GM18907 (cell line): Measurements from ENCODE around the gene FANCM.
A peak's percentile ranks its signal among the peaks of the same experiment; 100 is the strongest.

Experiments used
- ATAC-seq: cut with Tn5 transposase; IDR thresholded peaks from one replicate; pipeline ENCODE4 v1.9.1; 2021; ENCODE audit warnings: mild to moderate bottlenecking, moderate library complexity; ENCODE audit not compliant: unreplicated experiment

The FANCM gene

GRCh38 chr14:45135659-45136395 lies at the start of gene FANCM:
Gene FANCM (plus strand): TSS chr14:45135930. CDS start chr14:45136032, 102 bp downstream.
- peak; percentile 52 for ATAC-seq

DNA sequence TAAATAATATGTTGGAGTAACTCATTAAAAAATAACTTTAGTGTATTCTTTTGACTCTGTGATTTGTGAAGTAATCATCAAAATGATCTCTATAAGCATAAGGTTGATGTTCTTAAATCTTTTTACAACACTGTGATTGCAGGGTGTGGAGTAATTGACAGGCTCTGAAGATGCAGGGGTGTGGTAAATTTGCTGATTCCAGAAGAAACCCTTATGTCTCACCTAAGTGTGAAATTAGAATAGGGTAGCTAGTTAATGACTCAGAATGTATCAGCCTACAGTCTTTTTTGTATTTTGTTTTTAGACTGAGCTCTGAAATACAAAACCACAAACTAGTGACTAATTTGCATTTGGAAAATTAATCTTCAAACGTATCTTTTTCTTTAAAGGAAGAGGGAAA lies 45.9 kb upstream of the FANCM start:
- ATAC-seq, result peak; percentile 75

DNA sequence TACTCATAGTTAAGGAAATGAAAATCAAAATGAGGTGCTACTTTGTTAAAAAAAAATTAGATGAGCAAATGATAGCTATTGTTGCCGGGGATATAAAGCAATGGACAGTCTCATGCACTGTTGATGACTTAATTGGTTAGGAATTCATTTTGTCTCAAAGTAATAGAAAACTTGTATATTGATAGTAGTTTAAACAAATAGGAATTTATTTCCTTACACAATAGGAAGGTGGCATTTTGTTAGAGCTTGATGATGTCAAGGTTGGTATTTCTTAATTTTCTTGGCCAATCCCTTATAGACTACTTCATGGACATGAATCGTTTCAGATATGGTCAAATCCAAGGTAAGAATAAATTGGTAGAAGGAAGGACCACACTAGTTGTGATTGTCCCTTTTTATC lies 44.0 kb upstream of the FANCM start:
- no peak for ATAC-seq

DNA sequence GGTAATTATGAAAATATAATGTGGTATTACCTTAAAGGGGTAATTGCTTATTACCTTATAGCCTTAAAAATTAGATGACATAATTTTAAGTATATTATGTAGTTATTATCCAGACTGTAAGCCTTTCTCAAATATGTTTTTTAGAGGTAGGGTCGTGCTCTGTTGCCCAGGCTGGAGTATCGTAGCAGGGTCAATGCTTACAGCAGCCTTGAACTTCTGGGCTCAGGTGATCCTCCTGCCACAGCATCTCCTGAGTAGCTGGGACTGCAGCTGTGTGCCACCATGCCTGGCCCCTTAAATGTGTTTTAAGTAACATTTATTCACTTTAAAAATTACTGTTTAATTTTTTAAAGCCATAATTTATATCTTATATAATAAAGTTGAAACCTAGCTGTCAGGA lies 41.5 kb upstream of the FANCM start:
- no peak for ATAC-seq

DNA sequence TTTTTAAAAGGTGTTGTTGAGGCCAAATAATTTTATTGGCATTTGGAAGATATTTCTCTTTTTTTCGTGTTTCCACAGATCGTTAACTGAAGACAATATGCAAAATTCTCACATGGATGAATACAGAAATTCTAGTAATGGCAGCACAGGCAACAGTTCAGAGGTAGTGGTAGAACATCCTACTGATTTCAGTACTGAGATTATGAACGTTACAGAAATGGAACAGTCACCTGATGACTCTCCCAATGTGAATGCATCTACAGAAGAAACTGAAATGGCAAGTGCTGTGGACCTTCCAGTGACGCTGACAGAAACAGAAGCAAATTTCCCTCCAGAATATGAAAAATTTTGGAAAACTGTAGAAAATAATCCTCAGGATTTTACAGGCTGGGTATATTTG lies 40.6 kb upstream of the FANCM start:
- ATAC-seq, result no peak

DNA sequence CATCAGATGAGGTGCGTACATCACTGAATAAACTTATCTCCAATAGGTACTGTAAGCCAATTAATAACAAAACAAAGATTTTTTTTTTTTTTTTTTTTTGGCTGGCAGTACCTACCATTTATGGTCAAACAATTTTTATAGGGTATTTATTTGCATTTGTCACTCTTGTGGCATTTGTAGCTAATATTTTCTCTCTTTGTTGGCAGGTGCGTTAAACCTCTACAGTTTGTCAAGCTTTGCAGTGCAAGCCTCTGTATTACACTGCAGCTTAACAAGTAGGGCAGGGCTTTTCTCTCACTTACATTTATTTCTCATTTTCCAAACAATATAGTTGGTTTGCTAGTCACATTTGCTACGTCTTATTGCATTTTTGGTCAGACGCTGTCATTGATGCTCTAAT lies 39.5 kb upstream of the FANCM start:
- ATAC-seq, result no peak

DNA sequence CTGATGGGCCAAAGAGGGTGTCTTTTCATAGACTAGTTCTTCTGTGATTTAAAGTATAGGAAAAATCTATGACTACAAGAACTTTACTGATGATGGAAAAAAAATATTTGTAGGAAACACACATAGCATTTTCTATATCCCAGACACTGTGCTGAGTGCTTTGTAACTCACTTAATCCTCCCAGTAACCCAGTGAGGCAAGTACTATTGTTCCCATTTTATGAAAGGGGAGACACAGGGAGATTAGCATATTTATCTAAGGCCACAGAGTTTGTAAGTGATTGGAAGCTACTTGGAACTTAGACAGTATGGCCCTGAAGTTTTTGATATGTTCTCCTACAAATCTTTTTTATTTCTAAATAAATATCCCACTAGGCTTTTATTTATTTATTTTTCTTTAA lies 31.9 kb upstream of the FANCM start:
- ATAC-seq, result no peak

- no peak for ATAC-seq
These were observed 31.2 kb upstream of the FANCM start for GRCh38 chr14:45104561-45104960.

DNA sequence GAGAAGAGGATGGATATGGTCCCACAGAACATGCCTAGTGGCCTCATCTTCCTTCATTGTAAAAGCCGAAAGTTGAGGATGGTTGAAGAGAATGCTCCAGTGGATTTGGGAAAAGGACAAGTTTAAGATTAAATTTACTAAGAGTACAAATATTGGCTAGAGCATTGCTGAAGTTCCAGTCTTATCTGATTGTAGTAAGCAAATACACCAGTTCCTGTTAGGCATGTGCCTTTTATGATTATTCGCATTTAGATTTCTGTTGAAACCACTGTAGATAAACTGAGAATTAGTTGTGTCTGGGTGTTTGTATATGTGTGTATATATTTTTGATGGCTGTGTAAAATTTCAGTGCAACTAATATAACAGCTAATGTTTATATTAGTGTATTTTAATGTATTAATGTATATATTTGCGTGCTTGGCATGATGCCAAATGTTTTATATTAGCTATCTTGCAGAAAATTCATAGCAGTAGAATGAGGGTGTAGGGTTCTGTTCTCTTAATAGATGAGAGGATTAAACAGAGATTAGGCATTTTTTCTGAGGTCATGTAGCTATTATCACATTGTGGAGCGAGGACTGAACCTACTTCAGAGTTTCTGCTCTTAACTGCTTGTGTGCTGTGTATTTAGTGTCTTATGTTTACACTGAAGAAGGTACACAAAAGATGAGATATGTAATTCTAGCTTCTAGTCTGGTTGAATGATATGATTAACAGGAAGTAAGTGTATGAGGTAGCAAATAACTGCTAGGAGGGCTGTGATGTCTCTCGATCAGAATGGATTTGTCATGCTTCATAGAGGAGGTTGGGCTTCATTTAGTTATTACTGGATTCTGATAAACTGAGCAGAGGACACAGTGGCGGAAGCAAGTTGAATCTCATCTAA lies 22.6 kb upstream of the FANCM start:
- ATAC-seq, result no peak

DNA sequence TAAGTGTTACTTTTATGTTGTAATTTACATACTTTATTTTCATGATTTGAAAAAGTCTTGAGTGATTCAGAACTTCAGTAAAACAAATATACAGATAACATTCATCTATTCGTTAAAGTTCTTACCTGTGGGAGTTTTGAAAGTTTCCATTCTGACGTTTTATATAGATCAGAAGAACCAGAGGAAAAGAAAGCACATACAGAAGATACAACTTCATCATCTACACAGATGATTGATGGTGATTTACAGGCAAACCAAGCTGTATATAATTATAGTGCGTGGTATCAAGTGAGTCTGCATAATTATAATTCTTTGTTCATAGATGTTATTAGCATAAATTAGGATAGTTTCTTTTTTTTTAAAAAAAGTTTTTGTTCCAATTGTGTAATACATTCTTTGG lies 21.4 kb upstream of the FANCM start:
- no peak for ATAC-seq

DNA sequence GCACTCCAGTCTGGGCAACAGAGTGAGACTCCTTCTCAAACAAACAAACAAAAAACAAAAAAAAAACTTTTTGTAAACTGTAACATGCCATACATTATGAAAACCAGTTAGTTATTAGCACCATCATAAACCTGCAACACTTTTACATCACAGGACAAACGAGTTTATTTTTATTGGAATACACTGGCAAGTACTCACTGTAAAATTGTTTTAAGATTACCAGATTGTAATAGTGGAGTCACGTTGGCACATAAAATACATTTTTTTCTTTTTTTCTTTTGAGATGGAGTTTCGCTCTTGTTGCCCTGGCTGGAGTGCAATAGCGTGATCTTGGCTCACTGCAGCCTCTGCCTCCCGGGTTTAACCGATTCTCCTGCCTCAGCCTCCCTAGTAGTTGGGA lies 17.1 kb upstream of the FANCM start:
- ATAC-seq, result no peak

GRCh38 chr14:45120096-45120495 lies 15.6 kb upstream of the FANCM start:
- peak; percentile 48 for ATAC-seq

- no peak for ATAC-seq
These were observed 12.5 kb upstream of the FANCM start for GRCh38 chr14:45123271-45123670.

DNA sequence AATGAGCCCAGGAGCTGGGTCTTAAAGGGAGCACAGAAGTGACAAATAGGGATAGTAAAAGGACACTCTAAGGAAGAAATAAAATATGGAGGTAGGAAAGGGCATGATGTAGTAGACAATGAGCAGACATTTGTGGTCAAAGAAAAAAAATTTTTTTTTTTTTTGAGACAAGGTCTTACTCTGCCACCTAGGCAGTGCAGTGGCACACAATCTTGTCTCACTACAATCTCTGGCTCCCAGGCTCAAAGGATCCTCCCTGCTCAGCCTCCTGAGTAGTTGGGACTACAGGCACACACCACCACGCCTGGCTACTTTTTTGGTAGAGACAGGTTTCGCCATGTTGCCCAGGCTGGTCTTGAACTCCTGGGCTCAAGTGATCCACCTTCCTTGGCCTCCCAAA lies 10.0 kb upstream of the FANCM start:
- no peak for ATAC-seq

DNA sequence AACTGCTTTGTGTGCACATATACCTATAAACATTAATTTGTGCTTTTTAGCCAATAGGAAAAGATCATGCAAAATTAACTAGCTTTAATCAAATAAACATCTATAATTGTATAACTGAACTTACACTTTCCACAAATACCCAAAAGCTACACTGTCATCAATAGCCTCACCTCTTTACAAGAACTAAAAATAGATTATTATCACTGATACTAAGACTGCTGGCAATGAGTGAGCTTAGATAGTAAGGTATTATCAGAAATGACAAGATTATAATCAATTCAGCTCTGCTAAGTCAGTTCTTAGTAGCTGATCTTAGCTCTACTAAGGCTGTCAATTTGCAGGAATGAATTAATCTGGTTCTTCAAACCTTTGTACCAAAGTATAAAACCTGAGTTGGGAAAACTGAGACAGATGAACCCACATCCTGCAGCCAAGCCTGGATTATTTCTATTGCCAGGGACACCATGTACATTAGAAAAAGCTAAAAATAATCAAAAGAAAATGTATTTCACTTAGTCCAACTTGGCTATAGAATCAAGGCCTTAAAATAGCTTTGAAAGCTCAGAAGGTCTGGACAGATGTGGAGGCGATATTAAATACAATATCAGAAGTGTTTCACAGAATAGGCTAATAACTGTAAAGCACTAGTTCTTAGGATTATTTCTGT lies 6.6 kb upstream of the FANCM start:
- no peak for ATAC-seq

- no peak for ATAC-seq
These were observed 2.1 kb upstream of the FANCM start for GRCh38 chr14:45133683-45134050.

GRCh38 chr14:45134051-45134958 lies 1.4 kb upstream of the FANCM start, which contains the start of gene FKBP3:
Gene FKBP3 (minus strand): TSS chr14:45134481. CDS start chr14:45134456, 25 bp downstream.
- peak; percentile 95 for ATAC-seq

DNA sequence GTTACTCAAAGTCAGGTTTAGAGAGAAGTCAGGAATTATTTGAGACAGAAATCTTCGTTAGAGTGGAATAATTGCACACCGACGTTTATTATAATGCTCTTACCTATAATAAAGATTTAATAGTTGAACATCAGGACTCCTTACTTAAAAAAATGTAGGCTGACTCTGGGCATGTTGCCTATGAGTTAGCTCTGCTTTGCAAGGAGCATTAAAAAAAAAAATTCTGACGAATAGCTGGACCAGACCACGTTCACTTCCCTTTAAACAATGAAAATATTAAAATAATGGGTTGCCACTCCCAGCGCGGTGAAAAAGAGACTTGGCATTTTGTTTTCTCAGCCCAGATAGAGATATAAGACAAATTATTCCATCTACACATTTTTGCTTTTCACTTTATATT lies 574 bp upstream of the FANCM start:
- ATAC-seq, result no peak

DNA sequence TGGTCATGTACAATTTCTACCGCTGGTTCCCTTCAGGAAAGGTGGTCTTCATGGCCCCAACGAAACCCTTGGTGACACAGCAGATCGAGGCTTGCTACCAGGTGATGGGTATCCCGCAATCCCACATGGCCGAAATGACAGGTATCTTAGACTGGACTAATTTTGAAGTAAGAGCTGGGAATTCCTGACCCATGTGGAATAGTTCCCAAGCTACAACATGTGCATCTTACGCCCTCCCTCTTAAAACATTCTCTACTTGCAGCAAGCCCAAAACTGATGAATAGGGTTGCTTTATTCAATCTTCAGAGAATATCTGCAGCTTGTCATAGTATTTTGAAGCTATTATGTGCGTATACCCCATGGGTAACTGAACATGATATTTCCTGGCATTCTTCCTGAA lies 669 bp downstream of the FANCM start:
- no peak for ATAC-seq

- ATAC-seq, result no peak
These were observed 5.0 kb downstream of the FANCM start for GRCh38 chr14:45140661-45141187.
